H9 (cell line): ENCODE results near the gene ZNF283. TPM values are rescaled to one million over a fixed set of nuclear protein-coding genes. Genes with fewer than 3 reads are reported as not detected.

Experiments
- DNase-seq: peaks from one replicate; pipeline ENCODE4 v3.0.0-alpha.2; 2017
- H2AFZ ChIP-seq: one replicate; pipeline ENCODE4 v1.6.1; 2013; ENCODE audit warnings: mild to moderate bottlenecking, low read length, control low read depth, moderate library complexity
- H2AK5ac ChIP-seq: 2 replicates; pipeline ENCODE4 v1.6.1; 2013; ENCODE audit warnings: low read length, control low read depth, mixed read lengths; ENCODE audit not compliant: insufficient read length
- H2BK120ac ChIP-seq: one replicate; pipeline ENCODE4 v1.6.1; 2013; ENCODE audit warnings: low read depth, mild to moderate bottlenecking, low read length, control low read depth, inconsistent platforms; ENCODE audit not compliant: poor library complexity, severe bottlenecking
- H2BK12ac ChIP-seq: 2 replicates; pipeline ENCODE4 v1.6.1; 2013; ENCODE audit warnings: low read length, control low read depth, mixed read lengths, low read depth; ENCODE audit not compliant: insufficient read length
- H2BK15ac ChIP-seq: 2 replicates; pipeline ENCODE4 v1.6.1; 2013; ENCODE audit warnings: low read depth, low read length, control low read depth
- H2BK20ac ChIP-seq: one replicate; pipeline ENCODE4 v1.6.1; 2013; ENCODE audit warnings: low read depth, mild to moderate bottlenecking, low read length, control low read depth, inconsistent platforms; ENCODE audit not compliant: poor library complexity, severe bottlenecking
- H2BK5ac ChIP-seq: 2 replicates; pipeline ENCODE4 v1.6.1; 2013; ENCODE audit warnings: low read length, control low read depth, mixed read lengths; ENCODE audit not compliant: insufficient read length
- H3K14ac ChIP-seq: 2 replicates; pipeline ENCODE4 v1.6.1; 2013; ENCODE audit warnings: low read length, control low read depth; ENCODE audit not compliant: insufficient read depth
- H3K18ac ChIP-seq: 2 replicates; pipeline ENCODE4 v1.6.1; 2013; ENCODE audit warnings: low read depth, mild to moderate bottlenecking, mixed read lengths, low read length, control low read depth; ENCODE audit not compliant: insufficient read length
- H3K23ac ChIP-seq: 2 replicates; pipeline ENCODE4 v1.6.1; 2013; ENCODE audit warnings: low read length, control low read depth, mixed read lengths, low read depth; ENCODE audit not compliant: insufficient read length
- H3K23me2 ChIP-seq: 2 replicates; pipeline ENCODE4 v1.6.1; 2013; ENCODE audit warnings: low read depth, mild to moderate bottlenecking, mixed read lengths, low read length, control low read depth; ENCODE audit not compliant: insufficient read length, poor library complexity, severe bottlenecking
- H3K27ac ChIP-seq: 2 replicates; pipeline ENCODE4 v1.5.1; 2013; ENCODE audit warnings: low read length, control low read depth, mixed read lengths, low read depth; ENCODE audit not compliant: insufficient read length
- H3K27me3 ChIP-seq: 2 replicates; pipeline ENCODE4 v1.6.1; 2013; ENCODE audit warnings: low read length, control low read depth, inconsistent platforms; ENCODE audit not compliant: insufficient read depth
- H3K4ac ChIP-seq: 2 replicates; pipeline ENCODE4 v1.6.1; 2013; ENCODE audit warnings: low read depth, mild to moderate bottlenecking, control low read depth, inconsistent platforms, low read length, moderate library complexity
- H3K4me1 ChIP-seq: 2 replicates; pipeline ENCODE4 v1.6.1; 2013; ENCODE audit warnings: low read length, control low read depth, inconsistent platforms; ENCODE audit not compliant: insufficient read depth
- H3K4me2 ChIP-seq: 2 replicates; pipeline ENCODE4 v1.6.1; 2013; ENCODE audit warnings: low read length, control low read depth, mixed read lengths; ENCODE audit not compliant: insufficient read length, insufficient read depth
- H3K56ac ChIP-seq: 2 replicates; pipeline ENCODE4 v1.6.1; 2013; ENCODE audit warnings: low read depth, mild to moderate bottlenecking, mixed read lengths, low read length, control low read depth; ENCODE audit not compliant: insufficient read length
- H3K79me1 ChIP-seq: 2 replicates; pipeline ENCODE4 v1.6.1; 2013; ENCODE audit warnings: low read depth, mild to moderate bottlenecking, moderate library complexity, low read length, control low read depth, inconsistent platforms; ENCODE audit not compliant: insufficient read depth, poor library complexity, severe bottlenecking
- H3K79me2 ChIP-seq: 2 replicates; pipeline ENCODE4 v1.6.1; 2013; ENCODE audit warnings: low read length, control low read depth, inconsistent platforms; ENCODE audit not compliant: insufficient read depth
- H3K9ac ChIP-seq: 2 replicates; pipeline ENCODE4 v1.6.1; 2013; ENCODE audit warnings: low read length, control low read depth, mixed read lengths; ENCODE audit not compliant: insufficient read length; ENCODE audit errors: extremely low read depth
- H3K9me3 ChIP-seq: one replicate; pipeline ENCODE4 v1.6.1; 2013; ENCODE audit warnings: low read depth, low read length, inconsistent platforms; ENCODE audit not compliant: control insufficient read depth
- H3T11ph ChIP-seq: one replicate; pipeline ENCODE4 v1.6.1; 2013; ENCODE audit warnings: mild to moderate bottlenecking, low read length, control low read depth, inconsistent platforms
- H4K20me1 ChIP-seq: one replicate; pipeline ENCODE4 v1.6.1; 2013; ENCODE audit not compliant: control insufficient read depth, insufficient read length, insufficient read depth
- H4K5ac ChIP-seq: 2 replicates; pipeline ENCODE4 v1.6.1; 2013; ENCODE audit warnings: low read depth, mild to moderate bottlenecking, mixed read lengths, low read length, control low read depth; ENCODE audit not compliant: insufficient read length
- H4K8ac ChIP-seq: replicated peaks from 2 replicates; pipeline ENCODE4 v1.6.1; 2013; ENCODE audit warnings: low read length, control low read depth, mixed read lengths, low read depth; ENCODE audit not compliant: insufficient read length
- H4K91ac ChIP-seq: 2 replicates; pipeline ENCODE4 v1.6.1; 2013; ENCODE audit warnings: low read depth, mild to moderate bottlenecking, moderate library complexity, mixed read lengths, low read length, control low read depth; ENCODE audit not compliant: insufficient read length
- H3K27ac Mint-ChIP-seq, 3 experiments: 2 replicates in 2 of 3; 3 replicates in 1 of 3; pipeline ENCODE4 v1.8.0; 2020 to 2021; ENCODE audit warnings: mixed read lengths in 3 of 3, mild to moderate bottlenecking in 1 of 3, moderate library complexity in 1 of 3
- H3K27me3 Mint-ChIP-seq: 2 replicates; pipeline ENCODE4 v1.8.0; 2021; ENCODE audit warnings: low read depth, mild to moderate bottlenecking, moderate library complexity, mixed read lengths
- H3K36me3 Mint-ChIP-seq, 3 experiments: 2 replicates in 2 of 3; 3 replicates in 1 of 3; pipeline ENCODE4 v1.8.0; 2020 to 2021; ENCODE audit warnings: low read depth in 3 of 3, mixed read lengths in 3 of 3; ENCODE audit not compliant: insufficient read depth in 1 of 3
- H3K4me1 Mint-ChIP-seq, 2 experiments: 2 replicates each; pipeline ENCODE4 v1.8.0; 2020; ENCODE audit warnings: mixed read lengths in 2 of 2
- H3K4me3 Mint-ChIP-seq, 2 experiments: 2 replicates in 1 of 2; 3 replicates in 1 of 2; pipeline ENCODE4 v1.8.0; 2020 to 2021; ENCODE audit warnings: mild to moderate bottlenecking in 2 of 2, mixed read lengths in 2 of 2, moderate library complexity in 1 of 2
- H3K9me3 Mint-ChIP-seq, 2 experiments: 2 replicates in 1 of 2; 3 replicates in 1 of 2; pipeline ENCODE4 v1.8.0; 2020; ENCODE audit warnings: mild to moderate bottlenecking in 2 of 2, mixed read lengths in 2 of 2, moderate library complexity in 1 of 2
- WGBS: extraction: QIAGEN DNeasy Blood & Tissue Kit; methylation state at CpG from one replicate; pipeline ENCODE4 v1.1.7; 2013; ENCODE audit warnings: missing lambda C conversion rate, low lambda C conversion rate, mixed read lengths; ENCODE audit not compliant: insufficient read length; ENCODE audit errors: extremely low coverage; 5-methylcytosine and 5-hydroxymethylcytosine counted together
- total RNA-seq: library from RNA; stranded (reverse); gene quantifications from 2 replicates; pipeline ENCODE4 v1.2.1, GENCODE V29; 2021
- TF ChIP-seq, protein P1 (sequence below): fragments of 200-600 bp; sonication (generic); conservative IDR thresholded peaks from 3 replicates; pipeline ENCODE4 v1.8.0; 2021; ENCODE audit warnings: antibody characterized with exemption, mild to moderate bottlenecking

Gene ZNF283
- total RNA-seq, 1 experiment from 2014 or later: 10.4 TPM

GRCh38 chr19:43847884-43848283 is 20.8 kb downstream of the ZNF283 start:
- no peak overlapping the region for H3T11ph ChIP-seq
- no peak overlapping the region for H3K23ac ChIP-seq
- no peak overlapping the region for H2AK5ac ChIP-seq
- H2BK12ac ChIP-seq: no peak overlapping the region
- no peak overlapping the region for H3K4me2 ChIP-seq
- no peak overlapping the region for H2BK15ac ChIP-seq
- H2BK5ac ChIP-seq: no peak overlapping the region
- H3K4me1 ChIP-seq: no peaks in the 10 kb centered on the region
- H3K27me3 ChIP-seq: no peaks in the 10 kb centered on the region
- Mint-ChIP-seq H3K27me3 (no peaks in the 10 kb centered on the region), H3K4me1 (no peaks in the 10 kb centered on the region), H3K36me3 (peaks cover 56 to 83% (median 82%) of the 10 kb centered on the region in 3 experiments), H3K9me3 (peaks cover 78 to 82% of the 10 kb centered on the region in 2 experiments), H3K4me3 (no peak overlapping the region), H3K27ac (no peak overlapping the region)
- peaks cover 65% of the 10 kb centered on the region for H3K9me3 ChIP-seq
- no peaks in the 10 kb centered on the region for H3K23me2 ChIP-seq
- H3K27ac ChIP-seq: no peak overlapping the region
- no CpG with 5 or more reads among the region's 4 CpGs for WGBS
- no peak overlapping the region for H4K5ac ChIP-seq
- DNase-seq: no peak
- TF ChIP-seq, protein P1, sequence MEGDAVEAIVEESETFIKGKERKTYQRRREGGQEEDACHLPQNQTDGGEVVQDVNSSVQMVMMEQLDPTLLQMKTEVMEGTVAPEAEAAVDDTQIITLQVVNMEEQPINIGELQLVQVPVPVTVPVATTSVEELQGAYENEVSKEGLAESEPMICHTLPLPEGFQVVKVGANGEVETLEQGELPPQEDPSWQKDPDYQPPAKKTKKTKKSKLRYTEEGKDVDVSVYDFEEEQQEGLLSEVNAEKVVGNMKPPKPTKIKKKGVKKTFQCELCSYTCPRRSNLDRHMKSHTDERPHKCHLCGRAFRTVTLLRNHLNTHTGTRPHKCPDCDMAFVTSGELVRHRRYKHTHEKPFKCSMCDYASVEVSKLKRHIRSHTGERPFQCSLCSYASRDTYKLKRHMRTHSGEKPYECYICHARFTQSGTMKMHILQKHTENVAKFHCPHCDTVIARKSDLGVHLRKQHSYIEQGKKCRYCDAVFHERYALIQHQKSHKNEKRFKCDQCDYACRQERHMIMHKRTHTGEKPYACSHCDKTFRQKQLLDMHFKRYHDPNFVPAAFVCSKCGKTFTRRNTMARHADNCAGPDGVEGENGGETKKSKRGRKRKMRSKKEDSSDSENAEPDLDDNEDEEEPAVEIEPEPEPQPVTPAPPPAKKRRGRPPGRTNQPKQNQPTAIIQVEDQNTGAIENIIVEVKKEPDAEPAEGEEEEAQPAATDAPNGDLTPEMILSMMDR: no peak
- no peak overlapping the region for H3K9ac ChIP-seq
- H2BK20ac ChIP-seq: no peak overlapping the region
- H4K91ac ChIP-seq: no peak overlapping the region
- H3K79me1 ChIP-seq: no peaks in the 10 kb centered on the region
- no peak overlapping the region for H2AFZ ChIP-seq
- H3K56ac ChIP-seq: no peak overlapping the region
- no peaks in the 10 kb centered on the region for H3K79me2 ChIP-seq
- H2BK120ac ChIP-seq: no peak overlapping the region
- no peak overlapping the region for H3K4ac ChIP-seq
- no peak overlapping the region for H4K8ac ChIP-seq
- H3K14ac ChIP-seq: no peak overlapping the region
- H3K18ac ChIP-seq: no peak overlapping the region
- H4K20me1 ChIP-seq: no peaks in the 10 kb centered on the region
